Vagina (tissue), 2 donors: ENCODE data around the gene GALNT12.

ENCODE experiments used
- POLR2A ChIP-seq, 2 donors: fragments of 450-650 bp; IDR thresholded peaks; one replicate each; pipeline ENCODE4 v1.6.1; 2017; ENCODE audit warnings: antibody characterized with exemption in 2 of 2, mild to moderate bottlenecking in 2 of 2, moderate library complexity in 2 of 2
- TF ChIP-seq, protein P1 (sequence below), 3 experiments: fragments of 450-650 bp in 2 of 3; fragments of 200-600 bp in 1 of 3; sonication (generic) in 1 of 3; IDR thresholded peaks; one replicate each; pipeline ENCODE4 v1.5.1; 2017 to 2019; ENCODE audit warnings: antibody characterized with exemption in 3 of 3, mild to moderate bottlenecking in 2 of 3, moderate library complexity in 2 of 3

DNA sequence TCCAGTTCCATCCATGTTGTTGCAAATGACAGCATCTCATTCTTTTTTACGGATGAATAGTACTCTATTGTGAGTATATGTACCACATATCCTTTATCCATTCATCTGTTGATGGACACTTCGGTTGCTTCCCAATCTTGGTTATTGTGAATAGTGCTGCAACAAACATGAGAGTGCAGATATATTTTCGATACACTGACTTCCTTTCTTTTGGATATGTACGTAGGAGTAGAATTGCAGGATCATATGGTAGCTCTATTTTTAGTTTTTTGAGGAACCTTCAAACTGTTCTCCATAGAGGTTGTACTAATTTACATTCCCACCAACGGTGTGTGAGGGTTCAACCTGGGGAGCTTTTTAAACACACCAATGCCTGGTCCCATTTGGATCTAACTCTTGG is 22.3 kb downstream of the GALNT12 start:
- TF ChIP-seq, protein P1, sequence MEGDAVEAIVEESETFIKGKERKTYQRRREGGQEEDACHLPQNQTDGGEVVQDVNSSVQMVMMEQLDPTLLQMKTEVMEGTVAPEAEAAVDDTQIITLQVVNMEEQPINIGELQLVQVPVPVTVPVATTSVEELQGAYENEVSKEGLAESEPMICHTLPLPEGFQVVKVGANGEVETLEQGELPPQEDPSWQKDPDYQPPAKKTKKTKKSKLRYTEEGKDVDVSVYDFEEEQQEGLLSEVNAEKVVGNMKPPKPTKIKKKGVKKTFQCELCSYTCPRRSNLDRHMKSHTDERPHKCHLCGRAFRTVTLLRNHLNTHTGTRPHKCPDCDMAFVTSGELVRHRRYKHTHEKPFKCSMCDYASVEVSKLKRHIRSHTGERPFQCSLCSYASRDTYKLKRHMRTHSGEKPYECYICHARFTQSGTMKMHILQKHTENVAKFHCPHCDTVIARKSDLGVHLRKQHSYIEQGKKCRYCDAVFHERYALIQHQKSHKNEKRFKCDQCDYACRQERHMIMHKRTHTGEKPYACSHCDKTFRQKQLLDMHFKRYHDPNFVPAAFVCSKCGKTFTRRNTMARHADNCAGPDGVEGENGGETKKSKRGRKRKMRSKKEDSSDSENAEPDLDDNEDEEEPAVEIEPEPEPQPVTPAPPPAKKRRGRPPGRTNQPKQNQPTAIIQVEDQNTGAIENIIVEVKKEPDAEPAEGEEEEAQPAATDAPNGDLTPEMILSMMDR (IDR thresholded peaks at IDR 0.05), result no peak
- TF ChIP-seq POLR2A (IDR thresholded peaks at IDR 0.05), result no peak
